Measurements from ENCODE around the gene GALNT9.

The GALNT9 gene

DNA sequence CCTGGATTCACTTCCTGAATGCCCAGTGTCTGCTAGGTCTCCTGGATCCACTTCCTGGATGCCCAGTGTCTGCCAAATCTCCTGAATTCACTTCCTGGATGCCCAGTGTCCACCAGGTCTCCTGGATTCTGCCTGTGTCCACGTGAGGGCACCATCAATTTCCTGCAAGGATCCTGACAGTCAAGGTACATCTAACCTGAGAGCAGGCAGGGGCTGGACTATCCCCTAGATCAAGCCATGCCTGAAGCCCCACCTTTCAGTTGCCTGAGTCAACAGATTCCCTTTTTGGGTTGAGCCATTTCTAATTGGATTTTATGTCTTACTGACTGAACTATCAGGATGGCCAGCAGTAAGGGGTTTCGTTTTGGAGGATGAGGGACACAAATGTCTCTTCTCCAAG, 49.5 kb downstream of the GALNT9 start:
- no peaks in the 10 kb centered on the region for H3K9me3 ChIP-seq (ENCODE audit: insufficient read depth, low read length, severe bottlenecking)
- H4K20me1 ChIP-seq (ENCODE audit: insufficient read depth, low read length): no peaks in the 10 kb centered on the region
- H2AFZ ChIP-seq (ENCODE audit: low read depth, low read length): no peak overlapping the region
- H3K36me3 ChIP-seq (ENCODE audit: insufficient read depth, low read length): no peaks in the 10 kb centered on the region
- no peak for ATAC-seq (ENCODE audit: insufficient read depth, low read depth)
- no peaks in the 10 kb centered on the region for H3K27me3 ChIP-seq (ENCODE audit: insufficient read depth, low read length, poor library complexity)
- H3K27ac ChIP-seq (ENCODE audit: low read length): no peak overlapping the region
- H3K9ac ChIP-seq (ENCODE audit: low read depth, low read length): no peak overlapping the region
- no peak overlapping the region for H3K4me2 ChIP-seq (ENCODE audit: insufficient read depth, low read length)
- DNase-seq: no peak
- no peaks in the 10 kb centered on the region for H3K4me1 ChIP-seq (ENCODE audit: insufficient read depth, low read length)
- TF ChIP-seq EZH2 (IDR thresholded peaks at IDR 0.05; ENCODE audit: borderline replicate concordance, low read depth, low read length, severe bottlenecking): no peak
- TF ChIP-seq, protein P1, sequence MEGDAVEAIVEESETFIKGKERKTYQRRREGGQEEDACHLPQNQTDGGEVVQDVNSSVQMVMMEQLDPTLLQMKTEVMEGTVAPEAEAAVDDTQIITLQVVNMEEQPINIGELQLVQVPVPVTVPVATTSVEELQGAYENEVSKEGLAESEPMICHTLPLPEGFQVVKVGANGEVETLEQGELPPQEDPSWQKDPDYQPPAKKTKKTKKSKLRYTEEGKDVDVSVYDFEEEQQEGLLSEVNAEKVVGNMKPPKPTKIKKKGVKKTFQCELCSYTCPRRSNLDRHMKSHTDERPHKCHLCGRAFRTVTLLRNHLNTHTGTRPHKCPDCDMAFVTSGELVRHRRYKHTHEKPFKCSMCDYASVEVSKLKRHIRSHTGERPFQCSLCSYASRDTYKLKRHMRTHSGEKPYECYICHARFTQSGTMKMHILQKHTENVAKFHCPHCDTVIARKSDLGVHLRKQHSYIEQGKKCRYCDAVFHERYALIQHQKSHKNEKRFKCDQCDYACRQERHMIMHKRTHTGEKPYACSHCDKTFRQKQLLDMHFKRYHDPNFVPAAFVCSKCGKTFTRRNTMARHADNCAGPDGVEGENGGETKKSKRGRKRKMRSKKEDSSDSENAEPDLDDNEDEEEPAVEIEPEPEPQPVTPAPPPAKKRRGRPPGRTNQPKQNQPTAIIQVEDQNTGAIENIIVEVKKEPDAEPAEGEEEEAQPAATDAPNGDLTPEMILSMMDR (IDR thresholded peaks at IDR 0.05; ENCODE audit: borderline replicate concordance, extremely low read depth, low read length, poor library complexity, severe bottlenecking): no peak
- H3K4me3 ChIP-seq (ENCODE audit: low read depth in 1 of 2, low read length in 2 of 2): no peak overlapping the region
- H3K79me2 ChIP-seq (ENCODE audit: insufficient read depth, low read length): no peaks in the 10 kb centered on the region

DNA sequence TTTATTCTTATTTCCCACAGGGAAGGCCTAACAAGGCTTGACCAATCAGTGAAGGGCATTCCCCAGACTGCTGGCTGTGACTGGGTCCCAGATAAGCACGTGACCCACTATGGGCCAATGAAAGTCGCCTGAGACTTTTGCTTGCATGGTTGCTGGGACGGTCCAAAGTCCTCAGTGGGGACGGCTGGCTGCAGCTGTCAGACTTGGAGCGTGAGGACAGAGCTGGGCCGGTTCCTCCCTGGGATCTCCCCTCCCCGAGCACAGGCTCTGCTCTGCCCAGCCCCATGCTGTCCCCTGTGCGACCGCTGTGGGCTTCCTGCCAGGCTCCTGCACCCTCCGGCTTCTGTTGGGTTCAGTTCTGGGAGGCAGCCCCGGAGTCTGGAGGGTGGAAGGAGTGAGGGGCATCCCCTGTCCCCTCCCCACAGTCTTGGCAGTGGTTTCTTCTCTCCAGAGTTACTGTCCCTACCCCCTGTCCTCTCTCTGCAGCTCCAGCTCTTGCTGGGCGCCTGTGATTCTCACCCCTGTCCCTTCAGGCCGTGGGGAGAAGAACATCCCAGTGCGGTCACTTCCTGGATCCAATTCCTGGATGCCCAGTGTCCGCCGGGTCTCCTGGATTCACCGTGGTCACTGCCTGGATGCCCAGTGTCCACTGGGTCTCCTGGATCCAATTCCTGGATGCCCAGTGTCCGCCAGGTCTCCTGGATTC, 50.1 kb downstream of the GALNT9 start:
- H3K27me3 ChIP-seq (ENCODE audit: insufficient read depth, low read length, poor library complexity): no peaks in the 10 kb centered on the region

DNA sequence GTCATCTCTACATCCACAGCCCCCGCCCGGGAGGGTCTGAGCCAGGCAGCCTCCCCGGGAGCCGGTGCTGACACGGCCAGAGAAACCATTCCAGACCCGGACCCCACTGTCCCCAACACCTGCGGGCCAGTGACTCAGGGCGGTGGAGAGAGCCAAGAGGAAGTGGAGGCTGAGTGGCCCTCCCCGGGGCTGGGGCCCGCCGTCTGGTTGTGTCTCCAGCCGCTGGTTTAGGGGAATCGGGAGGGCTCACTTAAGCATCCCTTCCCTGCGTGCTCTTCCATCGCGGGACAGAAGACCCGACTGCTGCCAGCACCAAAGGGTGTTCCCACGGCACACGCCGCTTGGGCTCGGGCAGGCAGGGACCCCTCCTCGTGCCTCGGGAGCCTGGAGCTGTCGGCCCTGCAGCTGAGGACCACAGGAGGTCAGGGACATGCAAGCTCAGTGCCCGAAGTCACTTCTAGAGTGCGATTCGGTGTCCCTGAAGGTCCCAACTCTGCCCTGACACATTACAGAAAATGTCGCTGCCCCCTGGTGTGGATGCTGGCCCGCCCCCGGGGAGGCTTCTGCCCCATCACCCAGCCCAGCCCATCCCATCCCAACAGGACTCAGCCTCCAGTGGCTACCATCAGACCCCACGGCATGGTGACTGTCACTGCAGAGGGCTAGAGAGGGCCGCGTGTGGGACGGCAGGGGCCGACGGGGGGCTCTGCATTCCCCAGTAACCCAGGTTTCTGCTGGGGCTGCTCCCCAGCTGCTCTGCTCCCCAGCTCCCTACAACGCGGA, 50.8 kb downstream of the GALNT9 start:
- no peak for ATAC-seq (ENCODE audit: insufficient read depth, low read depth)
- H3K4me1 ChIP-seq (ENCODE audit: insufficient read depth, low read length): no peaks in the 10 kb centered on the region
- H3K36me3 ChIP-seq (ENCODE audit: insufficient read depth, low read length): no peaks in the 10 kb centered on the region
- no peak overlapping the region for H3K27ac ChIP-seq (ENCODE audit: low read length)
- H3K27me3 ChIP-seq (ENCODE audit: insufficient read depth, low read length, poor library complexity): no peaks in the 10 kb centered on the region
- H3K9me3 ChIP-seq (ENCODE audit: insufficient read depth, low read length, severe bottlenecking): no peaks in the 10 kb centered on the region
- no peaks in the 10 kb centered on the region for H4K20me1 ChIP-seq (ENCODE audit: insufficient read depth, low read length)
- H3K9ac ChIP-seq (ENCODE audit: low read depth, low read length): no peak overlapping the region
- H3K4me3 ChIP-seq (ENCODE audit: low read depth in 1 of 2, low read length in 2 of 2): no peak overlapping the region
- TF ChIP-seq EZH2 (IDR thresholded peaks at IDR 0.05; ENCODE audit: borderline replicate concordance, low read depth, low read length, severe bottlenecking): no peak
- TF ChIP-seq, protein P1 (IDR thresholded peaks at IDR 0.05; ENCODE audit: borderline replicate concordance, extremely low read depth, low read length, poor library complexity, severe bottlenecking): no peak
- no peaks in the 10 kb centered on the region for H3K79me2 ChIP-seq (ENCODE audit: insufficient read depth, low read length)
- H2AFZ ChIP-seq (ENCODE audit: low read depth, low read length): no peak overlapping the region
- H3K4me2 ChIP-seq (ENCODE audit: insufficient read depth, low read length): no peak overlapping the region
- DNase-seq: no peak

More for the DNA sequence above, 50.1 kb downstream of the GALNT9 start:
- no peak for DNase-seq
- Histone ChIP-seq H3K36me3 (ENCODE audit: insufficient read depth, low read length) (no peaks in the 10 kb centered on the region), H3K4me3 (ENCODE audit: low read depth in 1 of 2, low read length in 2 of 2) (no peak overlapping the region), H3K9me3 (ENCODE audit: insufficient read depth, low read length, severe bottlenecking) (no peaks in the 10 kb centered on the region), H2AFZ (ENCODE audit: low read depth, low read length) (no peak overlapping the region), H4K20me1 (ENCODE audit: insufficient read depth, low read length) (no peaks in the 10 kb centered on the region), H3K27ac (ENCODE audit: low read length) (no peak overlapping the region), H3K4me1 (ENCODE audit: insufficient read depth, low read length) (no peaks in the 10 kb centered on the region), H3K79me2 (ENCODE audit: insufficient read depth, low read length) (no peaks in the 10 kb centered on the region), H3K4me2 (ENCODE audit: insufficient read depth, low read length) (no peak overlapping the region), H3K9ac (ENCODE audit: low read depth, low read length) (no peak overlapping the region)
- TF ChIP-seq, protein P1 (IDR thresholded peaks at IDR 0.05; ENCODE audit: borderline replicate concordance, extremely low read depth, low read length, poor library complexity, severe bottlenecking): no peak
- TF ChIP-seq EZH2 (IDR thresholded peaks at IDR 0.05; ENCODE audit: borderline replicate concordance, low read depth, low read length, severe bottlenecking): no peak
- no peak; the same call in 2 of the 3 replicates for ATAC-seq (ENCODE audit: insufficient read depth, low read depth)

All from DND-41 (cell line).